ENCODE data around the gene CSF3. TPM values are rescaled to one million over a fixed set of nuclear protein-coding genes. Genes with fewer than 3 reads are reported as not detected.

CSF3 gene
- total and polyA plus RNA-seq, 12 donors = 0.06 to 6.1 (median 0.44) TPM; not detected in 4

- Histone ChIP-seq H3K36me3 (replicated peaks in 1 of 2) (no peaks in the 10 kb centered on the region), H3K9me3 (replicated peaks in 1 of 3) (no peaks in the 10 kb centered on the region), H3K4me3 (no peak overlapping the region), H3K27ac (peak overlapping the region in 1 of 5 donors; percentile 26), H3K4me1 (replicated peaks in 1 of 2) (peaks cover 10 to 15% of the 10 kb centered on the region in 2 donors), H3K27me3 (no peaks in the 10 kb centered on the region)
- no peak for DNase-seq
- TF ChIP-seq CTCF (IDR thresholded peaks at IDR 0.05) (no peak), POLR2A (IDR thresholded peaks at IDR 0.05) (no peak)
- intact Hi-C loops (cut with DNase I) = loop anchor here (2.0 to 10.0 kb wide), 3 partner anchors 31 to 115 kb away; partner anchors contain the start of gene RAPGEFL1 (in 1 of the 2)
- 73 to 82% (median 77%) methylated on average over 8 of the region's 8 CpGs for WGBS, 4 donors
Observed at GRCh38 chr17:40059729-40060475, 44.7 kb downstream of the CSF3 start.

- DNase-seq = no peak
- H3K4me1 ChIP-seq (replicated peaks in 1 of 2) = peaks cover 21 to 26% of the 10 kb centered on the region in 2 donors
- H3K4me3 ChIP-seq = no peak overlapping the region
- no peaks in the 10 kb centered on the region for H3K36me3 ChIP-seq (replicated peaks in 1 of 2)
- no peak overlapping the region for H3K27ac ChIP-seq
- H3K9me3 ChIP-seq (replicated peaks in 1 of 3) = no peaks in the 10 kb centered on the region
- 86 to 89% (median 88%) methylated on average over 8 to 11 of the region's 11 CpGs for WGBS, 4 donors
- TF ChIP-seq CTCF (IDR thresholded peaks at IDR 0.05) (no peak), POLR2A (IDR thresholded peaks at IDR 0.05) (no peak)
- H3K27me3 ChIP-seq = no peaks in the 10 kb centered on the region
- intact Hi-C loops (cut with DNase I) = loop anchor here in 1 of 2 donors (10.0 kb wide), 1 partner anchor 104 kb away; no protein-coding TSS in a partner anchor
Observed at GRCh38 chr17:40060887-40061608, 45.8 kb downstream of the CSF3 start.

- TF ChIP-seq CTCF (IDR thresholded peaks at IDR 0.05) (no peak), POLR2A (IDR thresholded peaks at IDR 0.05) (no peak)
- peak in 1 of 7 donors; percentile 26 for DNase-seq
- H3K9me3 ChIP-seq (replicated peaks in 1 of 3) = no peaks in the 10 kb centered on the region
- 70 to 100% (median 80%) methylated on average over 1 to 10 of the region's 10 CpGs for WGBS, 4 donors
- peaks cover 23 to 32% of the 10 kb centered on the region in 2 donors for H3K4me1 ChIP-seq (replicated peaks in 1 of 2)
- intact Hi-C loops (cut with DNase I) = loop anchor here in 1 of 2 donors (10.0 kb wide), 1 partner anchor 103 kb away; no protein-coding TSS in a partner anchor
- H3K4me3 ChIP-seq = no peak overlapping the region
- no peak overlapping the region for H3K27ac ChIP-seq
- no peaks in the 10 kb centered on the region for H3K27me3 ChIP-seq
- no peaks in the 10 kb centered on the region for H3K36me3 ChIP-seq (replicated peaks in 1 of 2)
Observed at GRCh38 chr17:40061609-40062038, 46.4 kb downstream of the CSF3 start.

Data from adrenal gland (tissue), 12 donors.